HG03460 (cell line): ENCODE data around the gene DRAM2.
A peak's percentile ranks its signal among the peaks of the same experiment; 100 is the strongest.
"Not testable (repeated sequence)": the region's sequence is repeated elsewhere in the genome, so short reads cannot be mapped to it uniquely, and the experiment has no call there.

Experiments used
- ATAC-seq: cut with Tn5 transposase; IDR thresholded peaks from one replicate; pipeline ENCODE4 v1.9.1; 2021; ENCODE audit not compliant: unreplicated experiment

DRAM2 gene

DNA sequence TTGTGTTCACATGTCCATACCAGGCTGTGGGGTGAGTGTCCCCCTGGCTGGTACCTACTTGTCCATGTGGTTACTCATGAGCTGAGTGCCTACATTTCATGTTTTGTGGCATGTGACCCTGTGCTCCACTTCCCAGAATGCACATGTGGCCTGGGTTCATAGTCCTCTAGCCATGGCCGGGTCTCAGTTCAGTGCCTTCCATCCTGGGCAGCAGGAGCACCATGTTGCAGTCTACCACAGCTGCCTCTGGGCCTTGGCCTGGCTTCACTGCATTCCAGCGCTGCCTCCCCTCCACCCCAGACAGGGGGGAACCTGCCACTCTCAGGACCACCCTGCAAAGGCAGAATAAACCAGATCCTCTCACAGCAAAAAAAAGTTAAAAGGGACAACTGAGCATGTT lies 5.6 kb upstream of the DRAM2 start:
- ATAC-seq, result no peak

DNA sequence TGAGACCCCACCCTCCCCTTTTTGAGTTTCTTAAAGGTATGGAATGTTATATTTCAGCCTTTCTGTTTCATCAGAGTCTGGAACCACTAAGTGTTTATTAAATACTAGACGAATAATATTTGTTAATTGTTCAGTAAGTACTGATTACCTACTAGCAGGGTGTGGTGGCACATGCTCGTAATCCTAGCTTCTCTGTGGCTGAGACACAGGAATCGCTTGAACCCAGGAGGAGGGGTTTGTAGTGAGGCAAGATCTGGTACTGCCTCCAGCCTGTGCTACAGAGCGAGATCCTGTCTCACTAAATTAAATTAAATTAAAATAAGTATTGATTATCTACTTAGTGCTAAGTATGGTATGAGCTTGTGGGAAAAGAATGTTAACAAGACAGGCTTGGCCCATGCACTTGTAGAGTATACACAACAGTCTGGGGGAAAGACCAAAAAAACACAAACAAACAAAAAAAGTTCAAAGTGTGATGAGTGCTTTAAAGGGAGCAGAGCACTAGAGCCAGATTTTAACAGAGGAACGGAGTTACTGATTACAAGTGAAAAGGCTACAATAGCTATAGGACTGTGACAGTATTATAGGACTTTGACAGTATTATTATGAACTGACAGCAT lies 2.6 kb upstream of the DRAM2 start:
- no peak for ATAC-seq

DNA sequence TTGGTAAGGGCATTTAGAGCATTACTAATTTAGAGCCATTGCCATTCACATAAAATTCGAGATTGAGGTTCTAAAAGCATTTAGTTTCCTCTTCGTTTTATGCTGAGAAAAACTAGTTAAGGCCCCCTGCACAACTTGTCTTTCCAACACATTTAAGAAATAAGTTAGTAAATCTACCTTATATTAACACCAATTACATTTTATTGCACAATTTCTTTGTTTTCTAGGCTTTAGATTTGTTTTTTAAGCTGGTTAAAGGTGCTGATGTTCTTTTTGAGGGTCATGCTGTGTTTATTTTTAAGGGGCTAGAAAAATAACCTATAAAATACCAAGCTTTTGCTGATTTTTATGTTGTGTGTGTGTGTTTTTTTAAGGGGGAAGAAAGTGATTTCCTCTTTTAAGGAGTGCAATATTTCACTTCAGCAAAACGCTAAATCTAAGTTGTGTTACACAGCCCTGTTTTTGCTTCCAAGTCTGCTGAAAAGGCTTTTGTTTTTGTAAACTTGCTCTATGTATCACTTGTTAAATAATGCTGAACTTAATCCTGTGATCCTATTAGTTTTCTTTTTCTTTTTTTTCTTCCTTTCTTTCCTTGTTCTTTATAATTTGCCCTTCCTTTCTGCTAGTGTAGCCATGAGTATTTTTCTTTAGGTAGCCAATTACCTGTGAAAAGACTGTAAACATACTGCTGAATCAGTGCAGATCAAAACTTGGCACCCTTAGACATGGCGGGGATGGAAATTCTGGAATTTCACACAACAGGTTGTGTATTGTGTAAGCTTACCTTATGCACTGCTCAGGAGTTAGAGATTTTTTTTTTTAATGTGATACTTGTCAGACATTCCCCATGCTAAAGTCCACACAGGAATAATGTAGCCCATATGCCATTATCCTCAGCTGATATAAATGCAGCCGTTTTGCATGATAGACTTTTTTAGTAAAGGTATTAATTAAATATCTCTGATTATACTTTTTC lies 1.6 kb upstream of the DRAM2 start:
- ATAC-seq, result no peak

DNA sequence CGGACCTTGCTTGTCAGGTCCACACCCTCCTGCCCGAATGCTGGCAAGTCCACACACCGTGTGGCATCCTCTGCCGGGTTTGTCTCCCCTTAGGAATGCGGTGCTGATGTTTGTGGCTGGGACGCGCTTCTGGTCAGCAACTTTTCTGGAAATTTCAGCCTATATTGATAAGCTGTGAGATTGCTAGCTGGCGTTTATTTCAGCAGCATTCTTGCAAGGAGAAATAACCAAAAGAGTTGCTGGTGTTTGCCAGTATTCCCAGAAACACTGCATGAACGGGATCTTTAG lies 731 bp upstream of the DRAM2 start:
- no peak for ATAC-seq

DNA sequence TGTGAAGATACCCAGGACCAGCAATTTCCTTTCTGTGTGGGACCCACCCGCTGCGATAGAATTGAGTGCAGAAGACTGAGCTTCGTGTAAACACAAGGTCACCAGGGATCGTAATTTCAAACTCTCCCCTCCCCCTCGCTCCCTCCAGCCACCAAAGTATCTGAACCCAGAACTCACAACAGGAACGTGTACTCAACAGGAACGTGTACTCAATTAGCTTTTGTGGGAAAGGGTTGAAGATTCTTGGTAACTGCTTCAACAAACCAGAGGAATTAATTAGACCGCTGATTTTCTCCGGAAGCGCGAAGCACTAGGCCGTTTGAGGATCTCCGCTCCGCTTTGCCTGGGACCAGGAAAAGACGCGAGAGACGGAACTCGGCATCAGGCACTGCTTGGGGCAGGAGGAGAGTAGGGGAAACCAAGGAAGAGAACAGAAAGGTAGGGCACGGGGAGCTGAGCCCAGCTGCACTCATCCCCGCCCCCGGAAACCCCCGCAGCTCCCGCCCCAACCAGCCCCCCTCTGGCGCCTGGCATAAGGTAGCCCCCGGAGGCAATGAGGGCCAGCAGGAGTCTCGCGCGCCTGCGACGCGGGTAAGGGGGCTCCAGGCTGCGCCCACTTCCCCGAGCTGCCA lies 453 bp downstream of the DRAM2 start:
- peak; percentile 41 for ATAC-seq

DNA sequence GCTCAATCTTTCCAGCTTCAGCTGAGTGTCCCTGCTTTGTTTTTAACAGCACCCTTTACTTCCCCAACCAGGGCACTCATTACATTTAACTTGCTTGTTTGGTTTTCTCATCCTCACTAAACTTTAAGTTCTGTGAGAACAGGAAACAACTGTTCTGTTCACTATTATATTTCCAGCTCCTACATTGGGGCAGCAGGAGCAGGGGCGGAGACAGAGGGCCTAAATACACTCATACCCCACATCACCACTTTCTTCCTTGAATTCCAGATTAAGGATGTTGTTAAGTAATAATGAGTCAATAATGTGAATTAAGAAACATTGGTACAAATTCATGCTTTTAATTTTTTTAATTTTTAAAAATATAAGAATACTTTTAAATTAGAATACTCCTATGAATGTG lies 6.0 kb downstream of the DRAM2 start:
- ATAC-seq, result no peak

DNA sequence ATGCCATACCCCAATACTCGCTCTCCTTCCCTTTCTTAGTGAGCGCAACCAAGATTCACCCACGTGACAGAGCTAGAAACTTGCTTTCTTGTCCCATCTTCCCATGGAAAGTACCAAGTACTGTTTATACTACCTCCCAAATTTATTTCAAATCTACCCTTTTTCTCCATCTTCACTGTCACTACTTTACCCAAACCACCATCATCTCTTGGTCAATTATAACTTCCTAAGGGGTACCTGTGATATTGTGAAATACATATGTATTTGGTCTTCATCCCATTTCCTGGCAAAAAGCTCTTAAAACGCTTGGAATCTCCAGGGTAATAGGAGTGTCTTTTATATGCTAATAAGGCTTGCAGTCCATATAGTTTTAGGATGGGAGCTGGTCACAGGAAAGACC lies 8.2 kb downstream of the DRAM2 start:
- no peak for ATAC-seq

DNA sequence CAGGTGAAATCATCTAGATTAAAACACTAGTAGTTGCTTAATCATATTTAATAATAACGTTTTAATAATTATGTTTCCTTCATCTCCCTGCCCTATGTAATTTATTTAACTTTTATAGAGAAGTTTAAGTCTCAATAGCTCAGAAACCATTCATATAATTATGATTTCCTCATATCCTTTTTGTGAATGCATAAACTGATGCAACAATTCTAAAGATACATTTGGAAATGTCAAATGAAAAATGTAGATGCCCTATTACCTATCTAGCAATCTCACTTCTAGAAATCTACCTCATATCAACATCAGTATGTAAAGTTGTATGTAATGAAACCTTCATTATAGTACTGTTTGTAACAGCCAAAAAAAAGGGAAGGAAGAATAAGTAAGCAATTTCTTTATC lies 10.5 kb downstream of the DRAM2 start:
- ATAC-seq, result no peak

DNA sequence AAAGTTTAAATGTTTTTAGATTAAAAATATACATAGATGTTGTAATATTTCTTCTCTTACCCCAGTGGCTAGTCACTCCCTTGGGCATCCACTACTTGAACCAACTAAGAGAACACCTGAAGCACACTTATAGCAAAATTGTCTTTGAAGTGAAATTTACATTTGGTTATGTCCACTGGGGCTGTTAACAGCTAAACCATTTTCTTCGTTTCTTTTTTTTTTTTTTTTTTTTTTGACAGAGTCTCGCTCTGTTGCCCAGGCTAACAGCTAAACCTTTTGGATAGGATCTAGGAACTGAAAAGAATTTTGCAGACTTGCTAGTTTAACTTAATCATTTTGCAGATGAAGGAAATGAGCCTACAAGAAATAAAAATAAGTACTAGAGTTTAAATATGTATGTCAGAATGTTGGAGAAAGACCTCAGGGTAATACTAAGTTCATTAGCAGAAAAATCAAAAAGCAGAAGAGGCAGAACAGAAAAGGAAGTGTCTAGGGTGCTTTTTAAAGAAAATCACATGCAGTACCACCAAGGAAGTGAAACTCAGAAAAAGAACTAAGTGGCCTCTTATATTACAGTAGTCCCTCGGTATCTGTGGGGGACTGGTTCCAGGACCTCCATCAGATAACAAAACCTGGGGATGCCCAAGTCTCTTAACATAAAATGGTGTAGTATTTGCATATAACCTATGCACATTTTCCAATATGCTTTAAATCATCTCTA lies 11.8 kb downstream of the DRAM2 start:
- peak; percentile 83 for ATAC-seq

DNA sequence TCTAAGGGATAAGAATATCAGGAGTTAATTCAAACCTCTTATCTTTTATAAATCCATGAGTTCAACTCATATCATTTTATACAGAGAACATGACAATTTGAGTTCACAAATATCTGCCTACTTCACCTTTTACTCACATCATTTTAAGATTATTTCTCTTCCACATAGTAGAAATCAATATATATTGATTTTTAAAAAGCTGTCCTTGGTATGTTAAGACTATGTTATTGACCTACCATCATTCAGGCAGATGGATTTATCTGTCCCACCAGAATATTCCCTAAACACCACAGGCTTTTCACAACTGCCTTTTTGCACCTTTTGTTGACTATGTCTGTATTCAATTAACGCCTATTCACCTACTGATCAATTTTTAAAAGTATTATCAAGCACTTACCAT lies 13.5 kb downstream of the DRAM2 start:
- no peak for ATAC-seq

DNA sequence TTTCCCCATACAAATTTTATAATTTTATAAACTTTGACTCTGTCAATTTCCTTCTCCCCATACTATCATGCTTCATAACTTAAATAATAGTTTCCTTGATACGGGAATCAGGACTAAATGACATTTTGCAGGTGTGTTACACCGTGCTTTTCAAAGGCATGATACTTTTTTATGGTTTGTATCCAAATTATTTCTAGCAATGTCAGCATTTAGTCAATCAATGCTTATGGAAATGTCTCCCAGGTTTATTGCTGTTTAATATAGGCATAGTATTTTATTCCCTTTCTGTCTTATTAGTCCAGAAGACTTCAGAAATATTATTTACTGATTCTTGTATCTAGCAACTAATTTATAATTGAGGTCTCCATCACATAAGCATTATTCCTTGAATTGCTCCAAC lies 23.4 kb downstream of the DRAM2 start:
- no peak for ATAC-seq

DNA sequence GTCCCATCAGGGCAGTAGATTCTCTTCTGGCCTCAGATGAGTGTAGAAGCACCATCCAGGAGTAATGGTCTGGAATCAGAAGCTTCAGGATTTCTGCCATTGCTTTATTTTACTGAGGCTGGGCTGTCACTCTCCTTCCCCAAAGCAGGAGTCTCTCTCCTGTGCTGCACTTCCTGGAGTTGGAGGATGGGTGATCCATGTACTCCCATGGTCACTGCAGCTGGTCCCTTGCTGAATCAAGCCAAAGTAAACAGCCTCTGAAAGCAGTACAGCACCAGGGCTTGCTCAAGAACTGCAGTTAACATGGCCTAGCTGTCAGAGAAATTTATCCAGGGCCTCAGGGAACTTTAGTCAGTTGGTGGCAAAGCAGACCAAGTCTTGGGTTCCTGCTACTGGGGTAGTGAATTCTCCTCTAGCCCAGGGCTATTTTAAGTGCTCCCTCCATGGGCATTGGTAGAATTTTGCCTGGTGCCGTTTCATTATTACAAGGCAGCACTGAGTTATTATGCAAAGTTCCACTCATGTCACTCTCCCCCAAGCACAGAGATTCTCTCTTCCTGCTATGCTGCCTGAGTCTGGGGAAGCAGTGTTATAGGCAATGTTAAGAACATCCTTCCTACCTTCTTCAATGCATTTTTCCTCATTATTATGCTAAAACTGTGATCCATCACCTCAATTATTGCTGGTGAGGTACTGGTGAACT lies 29.5 kb downstream of the DRAM2 start:
- ATAC-seq, result no peak

DNA sequence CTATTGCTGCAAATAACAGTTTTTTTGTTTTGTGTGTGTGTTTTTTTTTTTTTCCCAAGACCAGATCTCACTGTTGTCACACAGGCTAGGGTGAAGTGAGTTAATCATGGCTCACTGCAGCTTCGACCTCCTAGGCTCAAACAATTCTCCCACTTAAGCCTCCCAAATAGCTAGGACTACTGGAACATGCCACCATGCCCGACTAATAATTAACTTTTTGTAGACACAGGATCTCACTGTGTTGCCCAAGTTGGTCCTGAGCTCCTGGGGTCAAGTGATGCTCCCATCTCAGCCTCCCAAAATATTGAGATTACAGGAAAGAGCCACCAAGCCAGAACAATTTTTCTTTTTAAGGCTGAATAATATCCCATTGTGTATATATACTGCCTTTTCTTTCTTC lies 34.9 kb downstream of the DRAM2 start:
- ATAC-seq, result no peak

DNA sequence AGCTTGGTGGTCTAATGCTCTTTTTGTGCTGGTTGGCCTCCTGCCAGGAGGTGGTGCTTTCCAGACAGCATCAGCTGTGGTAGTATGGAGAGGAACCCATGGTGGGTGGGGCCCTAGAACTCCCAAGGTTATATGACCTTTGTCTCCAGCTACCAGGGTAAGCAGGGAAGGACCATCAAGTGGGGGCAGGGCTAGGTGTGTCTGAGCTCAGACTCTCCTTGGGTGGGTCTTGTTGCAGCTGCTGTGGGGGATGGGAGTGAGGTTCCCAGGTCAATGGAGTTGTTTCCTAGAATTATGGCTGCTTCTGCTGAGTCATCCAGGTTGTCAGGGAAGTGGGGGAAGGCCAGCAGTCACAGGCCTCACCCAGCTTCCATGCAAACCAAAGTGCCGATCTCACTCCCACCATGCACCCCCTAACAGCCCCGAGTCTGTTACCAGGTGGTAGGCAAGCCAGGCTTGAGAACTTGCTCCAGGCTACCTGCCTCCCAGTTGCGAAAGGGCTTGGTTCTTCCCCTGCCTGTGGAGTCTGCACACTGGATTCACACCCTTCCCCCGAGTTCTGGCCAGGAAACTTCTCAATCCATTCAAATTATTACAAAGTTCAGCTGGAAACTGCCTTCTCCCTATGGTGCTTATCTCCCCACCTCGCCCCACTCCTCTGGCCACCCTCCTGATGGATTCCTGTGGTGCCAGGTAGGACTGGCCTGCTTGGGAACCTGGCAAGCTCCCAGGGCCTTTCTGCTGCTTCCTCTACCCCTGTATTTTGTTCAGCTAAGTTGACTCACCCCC lies 37.8 kb downstream of the DRAM2 start:
- no peak for ATAC-seq

DNA sequence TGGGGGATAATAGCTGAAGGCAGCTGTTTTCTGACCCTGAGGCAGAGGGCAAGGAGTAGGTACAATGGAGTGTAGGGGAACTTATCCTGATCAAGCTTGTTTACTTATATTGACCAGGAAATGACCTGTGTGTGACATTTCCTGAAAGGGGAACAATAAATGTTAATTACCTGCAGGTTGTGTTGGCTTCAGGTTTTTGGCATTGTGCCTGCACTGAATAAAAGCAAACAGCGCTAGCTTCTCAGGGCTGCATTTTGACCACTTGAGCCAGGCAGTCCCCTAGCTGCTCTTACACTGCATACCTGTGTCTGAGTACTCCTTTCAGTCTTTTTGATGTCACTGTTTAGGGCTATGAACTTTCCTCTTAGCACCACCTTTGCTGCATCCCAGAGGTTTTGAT lies 40.6 kb downstream of the DRAM2 start:
- no peak for ATAC-seq

DNA sequence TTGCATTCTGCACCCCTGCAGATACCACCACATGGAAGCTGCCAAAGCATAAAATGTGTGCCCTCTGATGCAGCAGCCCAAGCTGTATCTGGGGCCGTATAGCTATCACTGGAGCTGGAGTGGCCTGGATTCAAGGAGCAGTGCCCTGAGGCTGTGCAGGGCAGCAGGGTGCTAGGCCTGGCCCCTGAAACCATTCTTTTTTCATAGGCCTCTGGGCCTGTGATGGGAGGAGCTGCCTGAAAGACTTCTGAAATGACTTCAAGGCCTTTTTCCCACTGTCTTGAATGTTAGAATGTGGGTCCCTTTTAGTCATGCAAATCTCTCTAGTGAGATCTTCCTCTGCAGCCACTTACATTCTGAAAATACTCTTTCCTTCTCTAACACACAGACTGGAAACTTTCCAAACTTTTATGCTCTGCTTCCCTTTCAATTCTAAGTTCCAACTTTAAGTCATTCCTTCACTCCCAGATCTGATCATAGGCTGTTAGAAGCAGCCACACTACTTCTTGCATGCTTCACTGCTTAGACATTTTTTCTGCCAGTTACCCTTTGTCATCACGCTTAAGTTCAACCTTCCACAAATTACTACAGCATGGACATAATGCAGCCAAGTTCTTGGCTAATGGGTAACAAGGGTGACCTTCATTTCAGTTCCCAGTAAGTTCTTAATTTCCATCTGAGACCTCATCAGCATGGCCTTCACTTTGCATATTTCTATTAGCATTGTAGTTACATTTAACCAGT lies 42.4 kb downstream of the DRAM2 start:
- ATAC-seq, result no peak

DNA sequence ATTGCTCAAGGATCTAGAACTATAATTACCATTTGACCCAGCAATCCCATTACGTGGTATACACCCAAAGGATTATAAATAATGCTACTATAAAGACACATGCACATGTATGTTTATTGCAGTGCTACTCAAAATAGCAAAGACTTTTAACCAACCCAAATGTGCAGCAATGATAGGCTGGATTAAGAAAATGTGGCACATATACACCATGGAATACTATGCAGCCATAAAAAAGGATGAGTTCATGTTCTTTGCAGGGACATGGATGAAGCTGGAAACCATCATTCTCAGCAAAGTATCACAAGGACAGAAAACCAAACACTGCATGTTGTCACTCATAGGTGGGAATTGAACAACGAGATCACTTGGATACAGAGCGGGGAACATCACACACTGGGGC lies 44.5 kb downstream of the DRAM2 start:
- not testable (repeated sequence) for ATAC-seq

DNA sequence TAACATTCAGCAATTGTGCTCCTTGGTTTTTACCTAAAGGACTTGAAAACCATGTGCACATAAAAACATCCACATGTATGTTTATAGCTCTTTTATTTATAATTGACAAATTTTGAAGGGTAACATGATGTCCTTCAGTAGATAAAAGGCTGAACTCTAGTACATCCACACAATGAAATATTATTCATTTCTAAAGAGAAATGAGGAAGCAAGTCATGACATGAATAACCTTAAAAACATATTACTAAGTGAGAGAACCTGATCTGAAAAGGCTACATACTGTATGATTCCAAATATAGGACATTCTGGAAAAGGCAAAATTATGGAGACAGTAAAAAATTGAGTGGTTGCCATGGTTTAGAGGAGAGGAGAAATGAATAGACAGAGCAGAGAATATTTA lies 50.3 kb downstream of the DRAM2 start:
- ATAC-seq, result no peak

DNA sequence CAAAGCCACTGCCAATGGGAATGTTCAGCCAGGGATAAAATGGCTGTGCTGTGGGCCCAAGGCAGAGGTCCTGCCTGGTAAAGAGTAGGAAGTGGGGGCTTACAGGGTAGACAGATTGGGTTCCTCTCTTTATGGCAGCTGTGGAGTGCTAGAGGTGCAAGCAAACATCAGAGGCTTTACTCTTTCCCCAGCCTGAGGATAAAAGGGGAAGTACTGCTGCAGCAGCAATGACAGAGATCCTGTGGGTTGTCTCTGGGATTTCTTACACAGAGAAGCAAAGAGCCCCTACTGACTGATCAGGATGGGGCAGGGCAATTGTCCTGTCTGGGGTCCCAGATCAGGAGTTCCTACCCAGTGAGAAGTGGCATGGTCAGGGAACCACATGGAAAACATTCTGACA lies 54.2 kb downstream of the DRAM2 start:
- no peak for ATAC-seq

DNA sequence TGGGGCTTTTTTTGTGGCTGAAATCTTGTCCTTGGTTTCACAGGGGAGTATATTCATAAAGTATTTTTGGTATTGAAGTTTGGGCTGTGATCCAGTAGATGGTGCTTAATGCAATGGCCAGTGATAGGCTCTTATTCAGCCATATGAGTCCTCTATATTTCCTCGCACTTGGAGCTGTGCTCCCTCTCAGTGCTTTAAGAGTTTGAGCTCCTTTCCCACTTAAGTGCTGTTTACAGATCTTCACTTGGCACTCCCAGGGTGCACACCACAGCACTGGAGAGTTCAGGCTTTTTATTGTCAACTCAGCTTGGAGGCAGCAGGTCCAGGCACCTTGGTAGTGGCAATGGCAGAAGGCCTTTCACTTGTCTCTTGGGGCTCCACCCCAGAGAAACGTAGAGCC lies 54.9 kb downstream of the DRAM2 start:
- ATAC-seq, result no peak
